ENCODE measurements around the gene CETP. TPM values are rescaled to one million over a fixed set of nuclear protein-coding genes. Genes with fewer than 3 reads are reported as not detected.

The CETP gene
- total and polyA plus RNA-seq, 12 donors: 0.15 to 2.1 (median 0.31) TPM; not detected in 3

GRCh38 chr16:56915336-56916119, 46.2 kb upstream of the CETP start:
- ATAC-seq: peak in 1 of 8 donors; percentile 18

GRCh38 chr16:56916571-56917403, 45.0 kb upstream of the CETP start:
- H3K36me3 ChIP-seq: no peaks in the 10 kb centered on the region
- no peak for TF ChIP-seq CTCF (IDR thresholded peaks at IDR 0.05)
- peaks cover 5 to 60% (median 40%) of the 10 kb centered on the region in 9 donors for H3K4me1 ChIP-seq
- no peaks in the 10 kb centered on the region for H3K27me3 ChIP-seq
- no peaks in the 10 kb centered on the region for H3K9me3 ChIP-seq
- DNase-seq: no peak
- H3K27ac ChIP-seq: peak overlapping the region in 8 of 10 donors; percentile 38 to 84 (median 63)
- intact Hi-C loops (cut with DNase I): loop anchor here in 1 of 10 donors (5.0 kb wide), 1 partner anchor 44 kb away; no protein-coding TSS in a partner anchor
- WGBS, 2 donors: 42 to 58% methylated on average over 5 of the region's 5 CpGs
- H3K4me3 ChIP-seq: no peak overlapping the region
- ATAC-seq: peak in 5 of 8 donors; percentile 19 to 63 (median 53)

More at GRCh38 chr16:56915336-56916119, 46.2 kb upstream of the CETP start:
- no peaks in the 10 kb centered on the region for H3K36me3 ChIP-seq
- H3K9me3 ChIP-seq: no peaks in the 10 kb centered on the region
- peak overlapping the region in 8 of 10 donors; percentile 0 to 74 (median 56) for H3K27ac ChIP-seq
- no peak for TF ChIP-seq CTCF (IDR thresholded peaks at IDR 0.05)
- DNase-seq: peak in 1 of 2 donors; percentile 31
- no peak overlapping the region for H3K4me3 ChIP-seq
- H3K4me1 ChIP-seq: peaks cover 5 to 72% (median 51%) of the 10 kb centered on the region in 9 donors
- WGBS, 2 donors: 53 to 54% methylated on average over 13 of the region's 13 CpGs
- intact Hi-C loops (cut with DNase I): loop anchor here in 1 of 10 donors (5.0 kb wide), 1 partner anchor 43 kb away; no protein-coding TSS in a partner anchor
- no peaks in the 10 kb centered on the region for H3K27me3 ChIP-seq

- DNase-seq: no peak
- Histone ChIP-seq H3K36me3 (no peaks in the 10 kb centered on the region), H3K4me3 (no peak overlapping the region), H3K9me3 (no peaks in the 10 kb centered on the region), H3K27ac (peak overlapping the region in 1 of 10 donors; percentile 74), H3K4me1 (peaks cover 0 to 42% (median 28%) of the 10 kb centered on the region in 9 donors), H3K27me3 (no peaks in the 10 kb centered on the region)
- TF ChIP-seq CTCF (IDR thresholded peaks at IDR 0.05): no peak
- intact Hi-C loops (cut with DNase I): loop anchor here in 1 of 10 donors (5.0 kb wide), 1 partner anchor 46 kb away; no protein-coding TSS in a partner anchor
- WGBS, 2 donors: 91 to 94% methylated on average over 12 of the region's 12 CpGs
- no peak for ATAC-seq
These were observed 43.2 kb upstream of the CETP start for GRCh38 chr16:56918467-56919012.
